COR-L47 (cell line): ENCODE measurements around the gene AKAP6.

Experiments used
- DNase-seq: peaks from one replicate; lab custom pipeline; 2025; lab: John Stamatoyannopoulos, UW

AKAP6 gene

GRCh38 chr14:32478050-32478449 lies 149.0 kb downstream of the AKAP6 start:
- DNase-seq = no peak

DNA sequence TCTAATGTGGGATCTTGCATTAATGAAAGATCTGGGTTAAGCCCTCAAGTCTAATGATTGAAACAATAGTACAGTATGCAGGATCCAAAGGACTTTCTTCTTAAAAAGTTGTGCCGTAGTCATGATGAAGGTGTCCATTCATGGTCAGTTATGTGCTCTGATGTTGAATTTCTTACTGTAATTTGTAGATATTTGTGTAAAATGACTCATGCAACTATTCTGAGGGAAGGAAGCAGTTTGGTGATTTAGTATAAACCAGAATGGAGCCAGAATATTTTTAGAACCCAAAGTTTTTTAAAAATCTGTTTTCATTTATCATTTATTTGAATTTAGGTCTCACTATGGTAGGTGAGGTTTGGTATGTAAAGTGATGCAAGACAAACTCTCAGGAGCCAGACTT lies 151.2 kb downstream of the AKAP6 start:
- DNase-seq = no peak

DNA sequence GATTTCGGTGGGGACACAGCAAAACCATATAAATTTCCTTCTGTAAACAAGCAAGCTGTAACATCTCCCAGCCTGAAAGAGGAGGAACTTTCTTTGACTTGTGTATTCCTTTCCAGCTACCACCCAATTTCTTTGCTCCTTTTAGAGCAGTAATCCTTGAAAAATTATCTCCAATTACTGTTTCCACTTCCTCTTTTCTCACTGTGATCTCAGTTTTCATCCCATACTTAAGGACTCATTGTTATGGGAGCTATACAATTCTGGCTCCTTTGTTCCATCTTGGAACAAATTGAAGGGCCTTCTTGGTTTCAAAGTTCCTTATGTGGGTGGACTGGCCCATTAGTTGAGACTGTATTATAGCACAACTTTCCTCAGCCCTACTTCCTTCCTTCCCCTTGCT lies 152.6 kb downstream of the AKAP6 start:
- DNase-seq = no peak

GRCh38 chr14:32491416-32492016 lies 162.4 kb downstream of the AKAP6 start:
- DNase-seq = no peak

- DNase-seq = no peak
These were observed 163.4 kb downstream of the AKAP6 start for GRCh38 chr14:32492457-32492856.

- no peak for DNase-seq
These were observed 165.7 kb downstream of the AKAP6 start for GRCh38 chr14:32494609-32495434.

GRCh38 chr14:32495435-32495734 lies 166.3 kb downstream of the AKAP6 start:
- no peak for DNase-seq

DNA sequence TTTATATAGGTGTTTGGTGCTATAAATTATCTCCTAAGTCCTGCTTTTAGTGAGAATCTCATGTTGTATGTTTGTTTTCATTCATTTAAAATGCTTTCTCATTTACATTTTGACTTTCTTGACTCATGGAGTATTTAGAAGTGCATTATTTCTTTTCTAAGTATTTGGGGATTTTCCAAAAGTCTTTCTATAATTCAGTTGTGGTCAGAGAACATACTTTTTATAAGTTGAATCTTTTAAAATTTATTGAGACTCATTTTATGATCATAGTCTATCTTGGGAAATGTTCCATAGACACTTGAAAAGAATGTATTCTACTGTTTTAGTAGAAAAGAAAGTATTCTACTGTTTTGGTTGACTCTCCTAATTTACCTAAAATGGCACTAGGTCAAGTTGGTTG lies 168.2 kb downstream of the AKAP6 start:
- DNase-seq = no peak

DNA sequence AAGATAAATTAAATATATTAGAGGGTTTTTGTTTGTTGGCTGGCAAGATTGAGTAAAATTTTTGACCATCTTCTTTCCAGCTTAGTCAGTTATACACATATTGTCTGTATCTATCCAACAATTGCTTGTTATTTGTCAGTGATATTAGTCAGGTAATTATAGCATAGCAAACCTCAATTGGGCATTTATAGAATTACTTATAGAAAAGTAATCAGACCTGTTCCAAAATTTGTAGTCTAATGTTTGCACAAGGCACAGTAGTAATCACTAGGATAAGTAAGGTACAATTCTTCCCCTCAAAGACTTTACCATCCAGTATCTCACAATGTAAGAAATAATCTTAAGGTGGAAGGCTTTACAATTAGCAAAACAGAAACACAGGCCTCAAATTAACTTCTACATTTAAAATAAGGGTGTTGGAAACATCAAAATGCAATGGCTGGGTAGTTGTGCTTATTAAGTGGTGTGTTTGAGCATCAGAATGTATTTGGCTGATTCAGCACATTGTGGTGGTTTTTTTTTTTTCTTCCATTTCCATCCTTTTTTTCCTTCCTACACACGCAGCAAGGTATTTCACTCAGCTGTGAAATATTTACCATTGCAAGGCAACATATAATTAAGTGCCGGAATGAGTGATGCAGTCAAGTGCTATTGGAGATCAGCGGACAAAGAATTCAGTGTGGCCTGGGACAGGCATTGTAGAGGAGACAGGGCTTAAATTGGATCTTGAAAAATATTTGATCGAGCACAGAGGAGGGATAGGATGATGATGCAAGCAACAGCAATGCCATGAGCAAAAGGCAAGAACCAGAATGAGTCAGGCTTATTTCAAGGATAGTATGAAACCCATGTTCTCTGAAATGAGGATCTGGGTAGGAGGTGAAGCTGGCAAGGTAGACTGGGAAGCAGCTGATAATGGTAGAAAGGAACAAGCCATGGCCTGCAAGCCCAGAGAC lies 178.2 kb downstream of the AKAP6 start:
- no peak for DNase-seq

DNA sequence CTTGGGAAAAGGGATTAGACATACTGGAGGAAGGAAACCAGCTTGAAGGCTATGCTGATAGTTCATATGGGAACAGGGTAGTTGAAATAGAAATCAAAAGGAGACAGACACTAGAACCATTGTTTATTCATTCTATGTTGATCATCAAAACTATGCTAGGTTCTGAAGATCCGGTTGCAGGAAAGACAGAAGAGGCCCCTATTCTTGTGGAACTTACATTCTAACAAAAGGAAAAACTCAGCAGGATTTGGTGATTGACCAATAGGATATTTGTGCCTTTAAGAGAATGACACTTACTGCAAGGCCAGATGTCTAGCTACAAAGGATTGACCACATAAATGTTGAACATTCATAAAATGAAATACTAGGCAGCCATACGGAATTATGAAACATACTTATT lies 179.2 kb downstream of the AKAP6 start:
- DNase-seq = no peak

DNA sequence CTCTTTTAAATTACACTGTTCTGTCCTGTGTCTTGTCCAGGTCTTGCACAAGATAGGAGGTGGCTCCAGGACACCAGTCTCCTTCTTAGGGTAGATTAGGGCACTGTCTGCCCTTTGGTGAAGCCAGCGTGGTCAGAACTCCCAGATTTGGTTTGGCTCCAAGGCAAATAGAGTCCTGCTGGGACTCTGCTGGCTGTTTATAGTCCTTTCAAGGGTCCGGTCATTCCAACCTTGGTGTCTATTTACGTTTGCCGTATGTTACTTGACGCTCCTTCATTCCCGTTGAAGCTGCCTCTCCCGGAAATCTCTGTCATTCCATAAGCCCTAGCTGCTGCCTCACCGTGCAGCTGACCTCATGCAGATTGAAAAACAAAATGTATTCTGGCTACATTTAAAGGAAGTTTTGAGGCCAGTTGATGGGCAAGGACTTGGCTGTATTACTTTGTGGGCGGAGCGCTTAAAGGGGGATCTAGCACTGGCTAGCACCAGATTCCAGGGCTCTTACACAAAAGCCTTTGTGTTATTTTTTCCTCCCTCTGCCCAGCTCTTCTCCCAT lies 180.6 kb downstream of the AKAP6 start:
- peak; percentile 20 for DNase-seq

DNA sequence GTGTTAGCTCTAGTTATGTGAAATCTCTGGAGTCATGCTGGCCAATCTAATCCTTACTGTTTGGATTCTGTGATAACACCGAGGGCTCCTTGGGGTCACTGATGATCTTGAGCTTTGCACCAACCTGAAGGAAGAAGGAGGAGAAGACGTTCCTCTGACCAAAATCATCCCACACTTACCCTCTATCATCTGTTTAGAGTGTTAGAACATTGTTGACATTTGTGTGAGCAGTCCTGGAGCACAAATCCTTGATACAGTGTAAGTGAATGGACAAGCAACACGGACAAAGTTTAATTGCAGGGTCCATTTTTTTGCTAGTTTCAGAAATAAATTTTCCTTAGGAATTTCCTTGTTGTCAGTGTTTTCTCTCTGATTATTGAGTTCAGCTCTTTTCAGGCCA lies 181.7 kb downstream of the AKAP6 start:
- DNase-seq = no peak

- DNase-seq = no peak
These were observed 183.2 kb downstream of the AKAP6 start for GRCh38 chr14:32512348-32512747.

DNA sequence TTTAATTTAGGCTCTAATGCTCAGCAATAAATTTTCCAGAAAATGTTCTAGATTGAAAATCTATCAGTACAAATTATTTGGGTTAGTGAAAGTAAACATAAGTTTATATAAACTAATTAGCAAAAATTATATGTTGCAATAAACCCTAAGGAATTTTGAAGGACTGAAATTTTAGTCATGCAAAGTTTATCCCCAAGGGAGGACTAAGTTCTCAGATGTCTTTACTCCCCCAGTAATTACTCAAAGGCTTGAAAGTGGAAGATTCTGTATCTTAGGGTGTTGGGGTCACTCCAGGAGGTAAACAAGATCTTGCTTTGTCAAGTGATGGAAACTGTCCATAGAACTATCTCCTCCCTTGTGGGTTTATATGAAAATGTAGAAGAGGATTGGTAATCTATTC lies 183.7 kb downstream of the AKAP6 start:
- no peak for DNase-seq

GRCh38 chr14:32513571-32514009 lies 184.5 kb downstream of the AKAP6 start:
- DNase-seq = no peak

- DNase-seq = no peak
These were observed 185.1 kb downstream of the AKAP6 start for GRCh38 chr14:32514236-32514635.

DNA sequence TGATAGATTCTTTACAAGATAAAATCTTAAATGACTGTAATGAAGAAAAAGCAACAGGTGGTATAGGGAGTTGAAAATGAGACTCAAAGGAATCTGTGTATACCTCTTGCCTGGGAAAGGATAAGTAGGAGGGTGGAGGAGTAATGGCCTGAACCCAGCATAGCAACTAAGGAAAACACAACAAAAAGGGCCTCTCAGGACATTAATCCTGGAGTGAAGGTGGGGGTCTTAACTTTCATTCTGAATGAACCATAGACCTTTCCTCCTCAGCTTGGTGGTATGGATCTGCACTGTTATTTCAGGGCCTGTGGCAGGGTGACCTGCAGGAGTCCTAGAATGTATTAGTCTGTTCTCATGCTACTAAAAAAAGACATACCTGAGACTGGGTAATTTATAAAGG lies 185.6 kb downstream of the AKAP6 start:
- no peak for DNase-seq

DNA sequence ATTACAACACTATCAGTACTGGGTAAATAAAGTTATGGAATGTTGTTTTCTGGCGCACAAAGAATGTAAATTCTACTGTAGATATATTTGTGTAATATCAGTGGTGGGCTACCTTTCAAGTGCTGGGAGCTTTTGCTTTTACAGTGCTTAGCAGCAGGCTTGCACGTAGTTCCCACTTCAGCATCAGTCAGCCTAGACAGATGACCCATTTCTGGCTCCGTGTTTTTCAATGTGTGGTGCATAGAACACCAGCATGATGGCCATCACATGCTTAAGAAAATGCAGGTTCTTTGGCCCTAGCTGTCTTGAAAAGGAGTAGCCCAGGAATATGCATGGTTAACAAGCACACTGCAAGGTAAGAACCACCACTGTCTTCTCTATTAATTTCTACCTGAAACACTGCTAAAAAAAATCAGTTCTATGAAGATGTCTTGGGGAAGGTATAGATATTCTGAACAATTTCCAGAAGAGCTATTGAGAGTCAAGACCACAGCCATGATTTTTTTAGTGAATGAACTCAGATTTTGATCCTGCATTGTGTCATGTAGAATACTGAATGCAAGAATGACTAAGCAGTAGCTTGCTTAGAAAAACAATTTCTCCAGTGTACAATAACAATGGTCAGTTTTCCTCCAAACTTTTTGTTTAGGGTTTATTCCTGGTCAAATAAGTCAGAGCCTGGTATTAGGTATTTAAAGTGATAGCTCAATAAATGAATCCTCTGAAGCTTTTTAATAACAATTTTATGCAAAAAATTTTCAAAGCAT lies 195.7 kb downstream of the AKAP6 start:
- DNase-seq = no peak

DNA sequence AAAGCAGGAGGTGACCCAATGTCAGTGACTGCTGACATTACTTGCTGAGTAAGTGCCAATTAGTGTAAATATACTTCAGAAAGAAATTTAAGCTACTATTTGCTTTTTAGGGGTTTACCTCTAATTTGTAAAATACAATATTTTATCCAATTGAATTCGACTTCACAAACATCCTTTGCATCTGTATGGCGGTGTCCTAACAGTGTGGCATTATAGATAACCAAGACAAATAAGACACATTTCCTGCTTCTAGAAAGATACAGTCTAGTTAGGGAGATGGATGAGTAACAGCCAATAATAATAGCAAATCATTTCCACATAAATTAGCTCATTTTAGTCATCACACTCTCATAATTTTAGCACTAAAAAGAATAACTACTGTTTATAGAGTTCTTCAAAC lies 196.5 kb downstream of the AKAP6 start:
- DNase-seq = no peak

- DNase-seq = no peak
These were observed 201.7 kb downstream of the AKAP6 start for GRCh38 chr14:32530800-32531199.

GRCh38 chr14:32531942-32532515 lies 202.9 kb downstream of the AKAP6 start:
- no peak for DNase-seq
